Ovary (tissue), 3 donors: ENCODE results near the gene DDX6.

Experiments used
- CTCF ChIP-seq, 3 donors: fragments of 450-650 bp in 2 of 3; fragments of 200-600 bp in 1 of 3; IDR thresholded peaks; one replicate each; pipeline versions ENCODE4 v1.5.1 to v1.8.0; 2016 to 2022; ENCODE audit warnings: antibody characterized with exemption in 3 of 3, mild to moderate bottlenecking in 1 of 3
- EP300 ChIP-seq: sonication (generic); formaldehyde crosslinking; IDR thresholded peaks from one replicate; pipeline ENCODE4 v1.6.1; 2017; ENCODE audit warnings: antibody characterized with exemption
- donor health status: DM: no; HTN: no; CAD: no.

- TF ChIP-seq CTCF (IDR thresholded peaks at IDR 0.05) (no peak), EP300 (no peak)
Observed at GRCh38 chr11:118799372-118799771, 8.4 kb upstream of the DDX6 start.
